A549 (cell line): ENCODE measurements around the gene PKD2L1.
"Not testable (repeated sequence)": the region's sequence is repeated elsewhere in the genome, so short reads cannot be mapped to it uniquely, and the experiment has no call there.

ENCODE experiments used
- CEBPB ChIP-seq, 2 experiments: fragments of >200 bp in 1 of 2; sonication (Bioruptor Twin) in 1 of 2; formaldehyde crosslinking in 1 of 2; IDR thresholded peaks; 2 replicates each; pipeline ENCODE4 v1.6.1; 2012 to 2016
- CHD2 ChIP-seq: fragments of 150-350 bp; IDR thresholded peaks from 2 replicates; pipeline ENCODE4 v1.6.1; 2014; ENCODE audit warnings: low read length; ENCODE audit not compliant: partially characterized antibody
- EHMT2 ChIP-seq: fragments of 200-600 bp; sonication (generic); IDR thresholded peaks from 2 replicates; pipeline ENCODE4 v1.6.1; 2016; ENCODE audit warnings: antibody characterized with exemption, low read depth, mild to moderate bottlenecking, moderate library complexity
- EP300 ChIP-seq, 2 experiments: fragments of >200 bp; sonication (Bioruptor Twin); formaldehyde crosslinking; IDR thresholded peaks; 2 replicates in 1 of 2; 3 replicates in 1 of 2; pipeline ENCODE4 v1.6.1; 2016 to 2017
- HOXA7 ChIP-seq: fragments of 250-450 bp; sonication (Bioruptor Pico); IDR thresholded peaks from 2 replicates; pipeline ENCODE4 v1.5.0; 2020; ENCODE audit warnings: mild to moderate bottlenecking, moderate library complexity
- JUN ChIP-seq, 2 experiments: fragments of >200 bp; sonication (Bioruptor Twin); formaldehyde crosslinking; IDR thresholded peaks; 2 replicates in 1 of 2; 3 replicates in 1 of 2; pipeline ENCODE4 v1.6.1; 2016 to 2017
- JUNB ChIP-seq: fragments of >200 bp; sonication (Bioruptor Twin); formaldehyde crosslinking; IDR thresholded peaks from 2 replicates; pipeline ENCODE4 v1.6.1; 2016
- KDM1A ChIP-seq: fragments of 200-600 bp; sonication (generic); IDR thresholded peaks from 2 replicates; pipeline ENCODE4 v1.6.1; 2016; ENCODE audit warnings: low read depth, mild to moderate bottlenecking
- MAX ChIP-seq: IDR thresholded peaks from 2 replicates; pipeline ENCODE4 v1.6.1; 2012
- POLR2A ChIP-seq: IDR thresholded peaks from 2 replicates; pipeline ENCODE4 v1.6.1; 2012; ENCODE audit warnings: mild to moderate bottlenecking, low read length
- RAD21 ChIP-seq, 2 experiments: fragments of >200 bp in 1 of 2; sonication (Bioruptor Twin) in 1 of 2; formaldehyde crosslinking in 1 of 2; IDR thresholded peaks in 1 of 2; conservative IDR thresholded peaks in 1 of 2; 2 replicates in 1 of 2; 3 replicates in 1 of 2; pipeline ENCODE4 v1.6.1; 2012 to 2018; ENCODE audit warnings: inconsistent platforms in 1 of 2
- REST ChIP-seq: fragments of 200-600 bp; sonication (generic); IDR thresholded peaks from 2 replicates; pipeline ENCODE4 v1.6.1; 2016; ENCODE audit warnings: antibody characterized with exemption, mild to moderate bottlenecking, moderate library complexity
- TF ChIP-seq, protein P1 (sequence below): fragments of >200 bp; sonication (Bioruptor Twin); formaldehyde crosslinking; IDR thresholded peaks from 3 replicates; pipeline ENCODE4 v1.5.1; 2016

GRCh38 chr10:100376656-100377055, 46.6 kb upstream of the PKD2L1 start:
- TF ChIP-seq EHMT2; HOXA7 (CRISPR knock-in tag); JUN (IDR thresholded peaks at IDR 0.05); POLR2A; CHD2; CEBPB (IDR thresholded peaks at IDR 0.05); RAD21 (conservative IDR thresholded peaks at IDR 0.05 in 1 of 2, IDR thresholded peaks at IDR 0.05 in 1 of 2); MAX; EP300 (IDR thresholded peaks at IDR 0.05); JUNB; REST; KDM1A: not testable (repeated sequence)
- TF ChIP-seq, protein P1, sequence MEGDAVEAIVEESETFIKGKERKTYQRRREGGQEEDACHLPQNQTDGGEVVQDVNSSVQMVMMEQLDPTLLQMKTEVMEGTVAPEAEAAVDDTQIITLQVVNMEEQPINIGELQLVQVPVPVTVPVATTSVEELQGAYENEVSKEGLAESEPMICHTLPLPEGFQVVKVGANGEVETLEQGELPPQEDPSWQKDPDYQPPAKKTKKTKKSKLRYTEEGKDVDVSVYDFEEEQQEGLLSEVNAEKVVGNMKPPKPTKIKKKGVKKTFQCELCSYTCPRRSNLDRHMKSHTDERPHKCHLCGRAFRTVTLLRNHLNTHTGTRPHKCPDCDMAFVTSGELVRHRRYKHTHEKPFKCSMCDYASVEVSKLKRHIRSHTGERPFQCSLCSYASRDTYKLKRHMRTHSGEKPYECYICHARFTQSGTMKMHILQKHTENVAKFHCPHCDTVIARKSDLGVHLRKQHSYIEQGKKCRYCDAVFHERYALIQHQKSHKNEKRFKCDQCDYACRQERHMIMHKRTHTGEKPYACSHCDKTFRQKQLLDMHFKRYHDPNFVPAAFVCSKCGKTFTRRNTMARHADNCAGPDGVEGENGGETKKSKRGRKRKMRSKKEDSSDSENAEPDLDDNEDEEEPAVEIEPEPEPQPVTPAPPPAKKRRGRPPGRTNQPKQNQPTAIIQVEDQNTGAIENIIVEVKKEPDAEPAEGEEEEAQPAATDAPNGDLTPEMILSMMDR: not testable (repeated sequence)
